DND-41 (cell line): Measurements from ENCODE around the gene OR13J1.

Experiments
- CTCF ChIP-seq: IDR thresholded peaks from 2 replicates; pipeline ENCODE4 v1.5.1; 2012; ENCODE audit warnings: borderline replicate concordance, low read length, moderate library complexity, mild to moderate bottlenecking; ENCODE audit not compliant: poor library complexity, severe bottlenecking; ENCODE audit errors: extremely low read depth
- EZH2 ChIP-seq: IDR thresholded peaks from 3 replicates; pipeline ENCODE4 v1.6.1; 2012; ENCODE audit warnings: borderline replicate concordance, low read depth, mild to moderate bottlenecking, moderate library complexity, low read length, inconsistent platforms; ENCODE audit not compliant: severe bottlenecking

GRCh38 chr9:35908504-35909125 is 38.4 kb upstream of the OR13J1 start:
- TF ChIP-seq CTCF: no peak
- no peak for TF ChIP-seq EZH2
